Measurements from ENCODE around the gene OR2L13. TPM values are rescaled to one million over a fixed set of nuclear protein-coding genes. Genes with fewer than 3 reads are reported as not detected.

The OR2L13 gene
- total and polyA plus RNA-seq, 2 of the 4 experiments (the other 2 are of a cell fraction), result not detected

DNA sequence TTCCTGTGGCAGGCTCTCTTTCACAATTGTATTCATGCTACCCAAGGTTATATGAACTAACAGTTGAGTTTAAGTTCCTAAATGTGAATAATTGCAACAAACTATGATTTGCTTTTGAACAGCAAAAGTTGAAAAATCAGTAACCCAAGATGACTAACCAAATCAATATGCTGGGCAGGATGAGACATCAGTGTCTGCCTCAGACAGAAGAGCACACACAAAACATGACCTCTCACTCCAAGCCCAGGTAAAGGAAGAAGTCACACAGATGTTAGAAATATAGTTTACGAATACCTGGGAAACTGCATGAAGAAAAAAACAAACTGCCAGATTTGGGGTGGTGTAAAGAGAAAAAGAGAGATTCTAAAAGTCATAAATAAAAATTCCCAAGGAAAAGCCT, 3.5 kb downstream of the OR2L13 start:
- Histone ChIP-seq H3K27ac (ENCODE audit: insufficient read depth, low read length) (no peak overlapping the region), H2AFZ (replicated peaks; ENCODE audit: low read length, poor library complexity) (no peak overlapping the region), H3K79me1 (ENCODE audit: low read depth in 1 of 2, low read length in 2 of 2) (no peaks in the 10 kb centered on the region), H4K8ac (ENCODE audit: low read depth in 2 of 2, low read length in 2 of 2) (no peak overlapping the region), H3K18ac (ENCODE audit: low read depth, low read length) (no peak overlapping the region), H3K23ac (ENCODE audit: low read depth, low read length) (no peak overlapping the region), H2BK5ac (ENCODE audit: low read depth, low read length, poor library complexity, severe bottlenecking) (no peak overlapping the region), H3K4ac (ENCODE audit: low read depth, low read length) (no peak overlapping the region), H2BK20ac (ENCODE audit: low read depth, low read length) (no peak overlapping the region), H3K4me2 (ENCODE audit: low read depth, low read length) (no peak overlapping the region), H3K9ac (ENCODE audit: low read depth, low read length) (no peak overlapping the region), H3K9me1 (ENCODE audit: insufficient read depth, low read length) (no peaks in the 10 kb centered on the region), H4K5ac (ENCODE audit: low read depth, low read length) (no peak overlapping the region), H3K9me3 (ENCODE audit: control insufficient read depth, insufficient read depth, low read length) (peaks cover 19% of the 10 kb centered on the region), H2BK15ac (ENCODE audit: low read depth, low read length) (no peak overlapping the region), H3K14ac (replicated peaks; ENCODE audit: low read depth, low read length) (no peak overlapping the region), H3K4me3 (ENCODE audit: insufficient read depth, low read depth, low read length) (no peak overlapping the region), H2AK9ac (replicated peaks; ENCODE audit: low read depth, low read length, poor library complexity) (no peak overlapping the region), H3K56ac (ENCODE audit: extremely low read depth, insufficient read depth, low read length) (no peak overlapping the region), H2AK5ac (ENCODE audit: low read depth, low read length) (no peak overlapping the region), H3K27me3 (ENCODE audit: control insufficient read depth, insufficient read depth, low read length) (no peaks in the 10 kb centered on the region), H2BK120ac (ENCODE audit: low read depth, low read length) (no peak overlapping the region), H3K36me3 (ENCODE audit: control insufficient read depth, insufficient read depth, low read length) (no peaks in the 10 kb centered on the region), H4K91ac (ENCODE audit: insufficient read depth, low read depth, low read length) (no peak overlapping the region), H3K4me1 (ENCODE audit: control insufficient read depth, insufficient read depth, low read length) (no peaks in the 10 kb centered on the region), H4K20me1 (ENCODE audit: insufficient read depth, low read length) (no peaks in the 10 kb centered on the region)
- no peak for ATAC-seq (ENCODE audit: low read depth)
- CTCF ChIA-PET, result no interaction called here
- BruUV-seq (replicated peaks), result no TSS peak
- no CpG with 5 or more reads among the region's 1 CpG for WGBS, 2 experiments (ENCODE audit: extremely low coverage in 2 of 2, insufficient read length in 1 of 2)
- intact Hi-C loops (cut with micrococcal nuclease), result no loop called here
- no peak for DNase-seq
- in situ Hi-C loops (cut with MboI; ENCODE audit: low sequenced_read_pairs), result no loop called here
- no peak for TF ChIP-seq FOS (IDR thresholded peaks at IDR 0.05; ENCODE audit: low read depth, low read length)
- TF ChIP-seq MXI1 (IDR thresholded peaks at IDR 0.05; ENCODE audit: borderline replicate concordance, low read depth, low read length), result no peak
- dilution Hi-C loops (cut with HindIII; ENCODE audit: low sequenced_read_pairs, unreplicated experiment), result no loop called here
- POLR2A ChIA-PET (ENCODE audit: unreplicated experiment), result no interaction called here

All from IMR-90 (cell line).